Transverse colon (tissue), 4 donors: Measurements from ENCODE around the gene DISP3.

Source experiments
- EP300 ChIP-seq: sonication (generic); formaldehyde crosslinking; IDR thresholded peaks from one replicate; pipeline ENCODE4 v1.6.1; 2017; ENCODE audit warnings: antibody characterized with exemption, low read depth
- POLR2A ChIP-seq: fragments of 450-650 bp; IDR thresholded peaks from one replicate; pipeline ENCODE4 v1.6.1; 2016; ENCODE audit warnings: antibody characterized with exemption, mild to moderate bottlenecking, moderate library complexity
- POLR2AphosphoS5 ChIP-seq, 3 donors: sonication (generic); formaldehyde crosslinking; IDR thresholded peaks; one replicate each; pipeline ENCODE4 v1.6.1; 2016; ENCODE audit warnings: antibody characterized with exemption in 3 of 3
- TF ChIP-seq, protein P1 (sequence below), 5 experiments: fragments of 200-600 bp in 3 of 5; fragments of 450-650 bp in 2 of 5; sonication (generic) in 3 of 5; IDR thresholded peaks; 1 replicate in 2 of 5; 2 replicates in 3 of 5; pipeline ENCODE4 v1.5.1; 2016 to 2017; ENCODE audit warnings: antibody characterized with exemption in 5 of 5, inconsistent platforms in 3 of 5, mild to moderate bottlenecking in 2 of 5, moderate library complexity in 1 of 5

DNA sequence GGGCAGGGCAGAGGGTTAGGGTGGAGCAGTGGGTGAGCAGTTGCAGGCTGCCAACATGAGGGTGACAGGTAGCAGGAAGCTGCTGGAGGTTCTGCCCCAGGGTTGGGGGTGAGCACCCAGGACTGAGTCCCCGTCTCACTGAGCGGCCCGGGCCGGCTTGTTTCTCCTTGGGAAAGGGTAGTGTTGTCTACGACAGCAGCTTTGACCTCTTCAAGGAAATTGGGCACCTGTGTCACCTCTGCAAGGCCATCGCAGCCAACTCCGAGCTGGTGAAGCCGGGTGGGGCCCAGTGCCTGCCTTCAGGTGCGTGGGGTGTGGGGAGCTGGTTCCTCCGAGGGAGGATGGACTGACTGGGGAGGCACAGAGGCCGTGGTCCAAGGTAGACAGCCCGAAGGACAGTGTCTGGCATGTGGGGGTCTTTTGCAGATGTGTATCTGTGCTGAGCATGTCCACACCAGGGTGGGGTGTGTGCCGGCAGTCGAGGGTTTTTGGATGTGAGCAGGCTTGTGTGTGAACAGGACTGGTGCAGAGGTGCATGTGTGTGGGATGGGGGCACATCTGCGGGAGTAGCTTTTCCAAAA lies 51.9 kb downstream of the DISP3 start:
- TF ChIP-seq POLR2AphosphoS5 (IDR thresholded peaks at IDR 0.05) = no peak
- TF ChIP-seq, protein P1, sequence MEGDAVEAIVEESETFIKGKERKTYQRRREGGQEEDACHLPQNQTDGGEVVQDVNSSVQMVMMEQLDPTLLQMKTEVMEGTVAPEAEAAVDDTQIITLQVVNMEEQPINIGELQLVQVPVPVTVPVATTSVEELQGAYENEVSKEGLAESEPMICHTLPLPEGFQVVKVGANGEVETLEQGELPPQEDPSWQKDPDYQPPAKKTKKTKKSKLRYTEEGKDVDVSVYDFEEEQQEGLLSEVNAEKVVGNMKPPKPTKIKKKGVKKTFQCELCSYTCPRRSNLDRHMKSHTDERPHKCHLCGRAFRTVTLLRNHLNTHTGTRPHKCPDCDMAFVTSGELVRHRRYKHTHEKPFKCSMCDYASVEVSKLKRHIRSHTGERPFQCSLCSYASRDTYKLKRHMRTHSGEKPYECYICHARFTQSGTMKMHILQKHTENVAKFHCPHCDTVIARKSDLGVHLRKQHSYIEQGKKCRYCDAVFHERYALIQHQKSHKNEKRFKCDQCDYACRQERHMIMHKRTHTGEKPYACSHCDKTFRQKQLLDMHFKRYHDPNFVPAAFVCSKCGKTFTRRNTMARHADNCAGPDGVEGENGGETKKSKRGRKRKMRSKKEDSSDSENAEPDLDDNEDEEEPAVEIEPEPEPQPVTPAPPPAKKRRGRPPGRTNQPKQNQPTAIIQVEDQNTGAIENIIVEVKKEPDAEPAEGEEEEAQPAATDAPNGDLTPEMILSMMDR (IDR thresholded peaks at IDR 0.05) = no peak
- no peak for TF ChIP-seq POLR2A
- TF ChIP-seq EP300 = no peak
